ENCODE results near the gene U2AF2. TPM values are rescaled to one million over a fixed set of nuclear protein-coding genes. Genes with fewer than 3 reads are reported as not detected.

Gene U2AF2
- total RNA-seq, 1 experiment from 2014 or later, result 545 TPM

GRCh38 chr19:55606817-55607216 lies 48.0 kb upstream of the U2AF2 start:
- Histone ChIP-seq H3K27ac (ENCODE audit: low read length) (peak overlapping the region; percentile 93), H3K27me3 (ENCODE audit: control insufficient read depth, insufficient read depth, low read length) (no peaks in the 10 kb centered on the region), H3K4me3 (ENCODE audit: low read depth in 2 of 2, low read length in 2 of 2) (peak overlapping the region; percentile 74 to 88), H3K36me3 (ENCODE audit: control insufficient read depth, insufficient read depth, low read length) (no peaks in the 10 kb centered on the region), H3K4me1 (ENCODE audit: control insufficient read depth, insufficient read depth, low read length) (peaks cover 11% of the 10 kb centered on the region), H3K9me3 (ENCODE audit: control insufficient read depth, insufficient read depth, low read depth, low read length) (no peaks in the 10 kb centered on the region)
- no peak for ATAC-seq
- in situ Hi-C loops (cut with HindIII; ENCODE audit: low pct_unique_long_range_greater_than_20kb, low sequenced_read_pairs) (no loop called here), intact Hi-C loops (cut with micrococcal nuclease; ENCODE audit: unreplicated experiment) (loop anchor here (2.0 kb wide), 1 partner anchor 90 kb away; no protein-coding TSS in a partner anchor)
- no peak for DNase-seq (ENCODE audit: low read depth, low spot score)
- ChIA-PET CTCF (interaction anchor here (0.9 to 1.6 kb wide), 4 partner anchors 18 to 90 kb away, joined by 3 to 10 read pairs (median 6); no protein-coding TSS in a partner anchor), POLR2A (no interaction called here)
- BruUV-seq (replicated peaks), result no TSS peak
- TF ChIP-seq SIN3A (IDR thresholded peaks at IDR 0.05; ENCODE audit: borderline replicate concordance, insufficient read depth, low read depth, low read length) (no peak), REST (IDR thresholded peaks at IDR 0.05; ENCODE audit: insufficient read depth in 1 of 2, low read depth in 2 of 2, low read length in 1 of 2) (no peak), POLR2AphosphoS5 (IDR thresholded peaks at IDR 0.05; ENCODE audit: low read depth, low read length) (no peak)

GRCh38 chr19:55609326-55609725 lies 45.5 kb upstream of the U2AF2 start:
- TF ChIP-seq POLR2AphosphoS5 (IDR thresholded peaks at IDR 0.05; ENCODE audit: low read depth, low read length) (no peak), REST (IDR thresholded peaks at IDR 0.05; ENCODE audit: insufficient read depth in 1 of 2, low read depth in 2 of 2, low read length in 1 of 2) (no peak), TCF7L2 (IDR thresholded peaks at IDR 0.05; ENCODE audit: low read depth, low read length) (no peak), CTCF (IDR thresholded peaks at IDR 0.05) (no peak), SIN3A (IDR thresholded peaks at IDR 0.05; ENCODE audit: borderline replicate concordance, insufficient read depth, low read depth, low read length) (no peak)
- no peak overlapping the region for H3K4me3 ChIP-seq (ENCODE audit: low read depth in 2 of 2, low read length in 2 of 2)
- DNase-seq (ENCODE audit: low read depth, low spot score) (no peak), ATAC-seq (no peak)
- no peaks in the 10 kb centered on the region for H3K36me3 ChIP-seq (ENCODE audit: control insufficient read depth, insufficient read depth, low read length)
- no peaks in the 10 kb centered on the region for H3K9me3 ChIP-seq (ENCODE audit: control insufficient read depth, insufficient read depth, low read depth, low read length)
- H3K27me3 ChIP-seq (ENCODE audit: control insufficient read depth, insufficient read depth, low read length), result no peaks in the 10 kb centered on the region
- POLR2A ChIA-PET, result interaction anchor here (0.7 kb wide), 1 partner anchor 200 kb away, joined by 4 read pairs; no protein-coding TSS in a partner anchor
- in situ Hi-C loops (cut with HindIII; ENCODE audit: low pct_unique_long_range_greater_than_20kb, low sequenced_read_pairs), result no loop called here
- peaks cover 7% of the 10 kb centered on the region for H3K4me1 ChIP-seq (ENCODE audit: control insufficient read depth, insufficient read depth, low read length)
- H3K27ac ChIP-seq (ENCODE audit: low read length), result no peak overlapping the region
- CTCF ChIA-PET, result interaction anchor here (0.6 kb wide), 1 partner anchor 133 kb away, joined by 3 read pairs; the partner anchor contains the start of gene ZNF628
- BruUV-seq (replicated peaks), result no TSS peak
- intact Hi-C loops (cut with micrococcal nuclease; ENCODE audit: unreplicated experiment), result no loop called here
